ENCODE measurements around the gene TSPAN9.
A peak's percentile ranks its signal among the peaks of the same experiment; 100 is the strongest.

TSPAN9 gene

DNA sequence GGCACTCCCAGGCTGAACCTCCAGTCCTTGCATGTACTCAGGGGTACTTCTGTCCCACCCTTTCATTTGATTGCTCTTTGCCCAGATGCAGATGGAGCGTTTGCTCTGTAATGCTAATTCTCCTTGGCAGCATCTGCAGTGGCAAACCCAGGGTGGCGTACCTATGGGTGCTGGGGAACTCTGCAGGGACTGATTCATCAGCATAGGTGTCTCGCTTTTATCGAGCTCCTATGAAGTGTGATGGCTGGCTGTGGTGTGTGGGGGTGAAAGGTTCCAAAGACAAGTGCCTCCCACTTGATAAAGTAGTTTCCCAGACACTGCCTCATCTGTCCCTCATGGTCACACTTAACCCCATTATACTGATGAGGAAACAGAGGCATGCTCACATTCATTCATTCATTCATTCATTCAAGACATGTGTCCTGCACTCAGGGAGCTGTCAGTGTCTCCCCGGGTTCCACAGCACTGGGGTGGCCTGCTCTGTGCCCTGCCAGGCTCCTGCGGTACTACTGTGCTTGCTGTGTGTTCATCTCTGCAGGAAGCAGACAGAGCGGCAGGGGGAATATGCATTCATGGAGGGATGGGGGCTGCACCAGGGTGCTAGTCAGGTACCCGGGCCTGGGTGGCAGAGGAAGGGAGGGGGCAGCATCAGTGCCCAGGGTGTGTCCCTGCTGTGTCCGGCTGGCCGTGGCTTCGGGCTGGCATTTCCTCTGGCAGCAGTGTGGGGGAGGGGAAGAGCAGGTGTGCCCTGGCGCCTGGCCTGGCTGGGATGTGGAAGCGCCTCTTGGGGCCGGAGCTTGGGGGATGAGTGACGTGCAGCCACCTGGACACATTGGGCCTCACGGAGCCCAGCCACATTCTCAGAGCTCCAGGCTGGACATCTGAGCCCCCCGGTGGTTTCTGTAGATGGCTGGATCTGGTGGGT, 110.9 kb downstream of the TSPAN9 start:
- DNase-seq (ENCODE audit: low spot score) = no peak

DNA sequence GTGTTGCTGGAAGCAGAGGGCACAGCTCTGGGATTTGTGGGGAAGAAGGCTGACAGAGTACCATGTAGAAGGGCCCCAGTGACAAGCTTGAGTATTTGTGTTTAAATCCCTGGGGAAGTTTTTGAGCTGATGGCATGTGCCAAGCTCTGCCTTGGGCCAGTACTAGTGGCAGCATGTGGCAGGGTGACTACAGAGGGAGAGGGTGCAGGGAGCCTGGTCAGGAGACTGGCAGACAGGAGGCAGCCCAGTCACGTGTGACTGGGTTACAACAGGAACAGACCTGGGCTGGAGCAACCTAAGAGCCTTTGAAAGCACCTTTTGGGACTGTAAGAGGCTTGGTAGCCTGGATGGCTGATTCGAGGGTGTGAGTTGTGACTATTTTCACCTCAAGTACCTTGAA, 112.1 kb downstream of the TSPAN9 start:
- no peak for DNase-seq (ENCODE audit: low spot score)

DNA sequence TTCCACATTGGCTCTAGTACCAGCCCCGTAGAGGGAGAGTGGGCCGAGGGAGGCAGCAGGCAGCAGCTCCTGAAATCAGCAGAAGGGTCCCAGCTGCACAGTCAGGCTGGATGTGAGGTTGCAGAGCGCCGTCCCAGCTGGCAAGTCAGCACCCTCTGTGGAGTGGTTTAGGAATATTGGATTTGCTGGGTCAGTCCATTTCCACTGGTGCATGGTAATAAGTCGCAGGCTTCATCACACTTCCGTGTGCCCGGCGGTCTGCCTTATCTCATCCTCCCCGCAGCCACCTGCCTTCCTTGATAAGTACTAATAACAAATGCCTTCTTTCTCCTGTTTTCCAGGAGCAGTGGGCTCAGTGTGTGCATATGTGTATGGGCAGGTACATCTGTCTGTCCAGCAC, 112.9 kb downstream of the TSPAN9 start:
- DNase-seq (ENCODE audit: low spot score) = no peak

- DNase-seq (ENCODE audit: low spot score) = no peak
Observed at GRCh38 chr12:3191450-3191849, 114.3 kb downstream of the TSPAN9 start.

- no peak for DNase-seq (ENCODE audit: low spot score)
Observed at GRCh38 chr12:3192221-3192620, 115.0 kb downstream of the TSPAN9 start.

- no peak for DNase-seq (ENCODE audit: low spot score)
Observed at GRCh38 chr12:3193131-3193530, 116.0 kb downstream of the TSPAN9 start.

- no peak for DNase-seq (ENCODE audit: low spot score)
Observed at GRCh38 chr12:3193755-3194154, 116.6 kb downstream of the TSPAN9 start.

DNA sequence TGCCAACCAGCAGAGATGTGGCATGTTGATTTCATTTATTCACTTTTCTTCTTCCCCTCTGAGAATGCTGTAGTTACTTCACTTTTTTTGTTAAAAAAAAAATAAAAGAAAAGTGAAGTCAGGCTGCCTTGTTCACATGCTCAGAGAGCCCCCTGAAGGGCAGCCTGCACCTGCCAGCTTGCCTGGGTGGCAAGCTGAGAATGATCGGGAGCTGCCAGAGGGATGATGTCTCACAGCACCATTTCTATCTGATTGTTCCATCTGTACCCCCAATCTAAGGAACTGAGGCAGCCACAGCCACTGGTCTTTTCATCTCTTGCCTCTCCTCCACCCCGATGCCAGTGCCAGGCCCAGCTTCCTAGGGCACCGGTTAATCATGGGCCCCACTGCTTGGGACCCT, 118.2 kb downstream of the TSPAN9 start:
- no peak for DNase-seq (ENCODE audit: low spot score)

- no peak for DNase-seq (ENCODE audit: low spot score)
Observed at GRCh38 chr12:3195859-3196483, 118.8 kb downstream of the TSPAN9 start.

DNA sequence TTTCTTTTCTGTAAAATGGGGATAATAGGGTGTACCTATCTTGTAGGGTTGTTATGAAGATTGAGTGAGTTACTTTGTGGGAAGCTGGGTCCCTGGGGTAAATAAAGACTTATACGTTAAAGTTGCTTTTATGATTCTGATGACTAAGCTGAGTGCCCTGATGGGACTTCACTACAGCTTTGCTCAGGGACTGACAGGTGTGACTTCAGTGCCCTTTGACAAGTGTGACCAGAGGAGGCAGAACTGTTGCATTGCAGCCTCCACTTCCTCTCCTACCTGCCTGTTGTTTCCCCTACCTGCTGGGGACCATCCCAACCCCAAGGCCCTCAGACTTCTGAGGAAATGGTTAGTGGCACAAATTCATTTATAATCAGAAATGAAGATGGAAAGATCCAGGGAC, 119.3 kb downstream of the TSPAN9 start:
- no peak for DNase-seq (ENCODE audit: low spot score)

DNA sequence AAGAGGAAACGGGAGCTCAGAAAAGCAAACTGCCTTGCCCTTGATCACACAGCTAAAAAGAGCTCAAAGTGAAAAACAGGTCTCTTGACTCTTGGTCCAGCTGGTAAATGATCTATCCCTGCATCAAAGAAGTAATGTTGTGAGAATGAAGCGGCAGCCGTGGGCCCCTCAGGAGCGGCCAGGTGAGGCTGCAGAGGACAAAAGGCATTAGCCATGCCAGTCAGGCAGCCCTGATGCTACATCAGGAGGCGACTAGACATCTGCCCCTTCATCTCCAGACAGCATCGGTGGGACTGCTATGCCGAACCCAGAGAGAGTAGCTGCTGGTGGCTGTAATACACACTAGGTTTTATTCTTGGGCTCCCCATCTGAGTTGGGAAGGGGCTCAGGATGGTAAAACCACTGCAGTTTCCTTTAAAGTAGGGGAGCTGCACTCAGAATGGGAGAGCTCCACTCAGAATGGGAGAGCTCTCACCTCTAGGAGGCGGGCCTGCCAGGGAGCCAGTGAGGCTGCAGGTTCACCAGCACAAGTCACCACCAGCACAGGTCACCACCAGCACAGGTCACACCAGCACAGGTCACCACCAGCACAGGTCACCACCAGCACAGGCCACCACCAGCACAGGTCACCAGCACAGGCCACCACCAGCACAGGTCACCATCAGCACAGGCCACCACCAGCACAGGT, 120.1 kb downstream of the TSPAN9 start:
- no peak for DNase-seq (ENCODE audit: low spot score)

DNA sequence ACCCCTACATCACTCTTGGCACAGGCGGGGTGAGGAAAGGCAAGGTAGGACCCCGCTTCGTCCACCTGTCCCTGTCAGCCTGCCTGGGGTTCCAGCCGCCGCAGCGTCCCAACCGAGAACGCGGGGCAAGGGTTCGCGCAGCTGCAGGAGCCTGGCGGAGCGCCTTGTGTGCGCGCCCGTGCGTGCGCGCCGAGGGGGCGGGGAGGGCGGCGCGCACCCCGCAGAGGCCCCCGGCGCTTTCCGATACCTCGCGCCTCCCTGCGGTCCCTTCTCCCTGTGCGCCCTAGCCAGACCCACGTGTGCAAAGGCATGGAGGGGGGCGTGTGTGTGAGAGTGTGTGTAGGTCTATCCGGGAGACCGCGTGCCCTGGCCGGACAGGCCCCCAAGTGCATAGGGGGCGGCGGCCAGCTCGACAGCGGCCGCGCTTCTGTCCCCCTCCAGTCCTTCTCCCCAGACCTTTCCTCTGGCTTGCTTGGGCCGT, 122.4 kb downstream of the TSPAN9 start:
- no peak for DNase-seq (ENCODE audit: low spot score)

GRCh38 chr12:3200032-3200617, 122.9 kb downstream of the TSPAN9 start:
- peak; percentile 88 for DNase-seq (ENCODE audit: low spot score)

DNA sequence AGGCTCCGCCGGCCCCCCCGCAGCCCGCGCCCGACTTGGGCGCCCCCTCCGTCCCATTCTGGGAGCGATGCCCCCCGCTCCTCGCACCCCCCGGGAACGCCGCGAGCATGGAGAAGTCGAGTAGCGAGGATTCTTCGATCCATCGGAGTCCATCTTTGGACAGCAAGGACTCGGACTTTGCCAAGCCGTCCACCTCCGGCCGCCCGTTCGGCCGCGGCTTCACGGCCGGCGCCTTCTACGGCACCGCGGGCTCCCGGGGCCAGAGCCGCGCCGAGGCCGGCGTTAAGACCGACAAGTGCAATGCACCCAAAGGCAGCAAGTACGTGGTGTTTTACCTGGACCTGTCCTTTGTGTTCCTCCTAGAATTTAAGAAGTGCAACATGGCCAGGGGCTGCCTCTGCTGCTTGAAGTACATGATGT, 123.6 kb downstream of the TSPAN9 start:
- DNase-seq (ENCODE audit: low spot score) = no peak

- DNase-seq (ENCODE audit: low spot score) = no peak
Observed at GRCh38 chr12:3201339-3202051, 124.3 kb downstream of the TSPAN9 start.

DNA sequence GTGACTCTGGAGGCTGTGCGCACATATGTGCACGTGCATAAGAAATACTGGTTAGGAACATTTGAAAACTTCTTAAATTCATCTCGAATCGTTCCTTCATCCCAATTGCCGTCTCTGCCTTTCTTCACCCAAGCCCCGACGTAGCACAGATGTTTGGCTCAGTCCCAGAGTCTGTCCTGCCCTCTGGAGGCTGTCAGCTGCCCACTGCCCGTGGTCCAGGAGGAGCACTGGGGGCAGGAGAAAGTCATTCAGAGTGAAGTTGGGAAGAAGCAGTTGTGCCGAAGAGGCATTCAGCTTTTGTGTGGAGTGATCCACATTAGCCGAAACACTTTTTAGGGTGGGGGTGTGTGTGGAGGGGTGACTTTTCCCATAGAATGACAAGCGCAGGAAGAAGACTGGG, 124.9 kb downstream of the TSPAN9 start:
- no peak for DNase-seq (ENCODE audit: low spot score)

- DNase-seq (ENCODE audit: low spot score) = peak; percentile 83
Observed at GRCh38 chr12:3202734-3203446, 125.7 kb downstream of the TSPAN9 start.

DNA sequence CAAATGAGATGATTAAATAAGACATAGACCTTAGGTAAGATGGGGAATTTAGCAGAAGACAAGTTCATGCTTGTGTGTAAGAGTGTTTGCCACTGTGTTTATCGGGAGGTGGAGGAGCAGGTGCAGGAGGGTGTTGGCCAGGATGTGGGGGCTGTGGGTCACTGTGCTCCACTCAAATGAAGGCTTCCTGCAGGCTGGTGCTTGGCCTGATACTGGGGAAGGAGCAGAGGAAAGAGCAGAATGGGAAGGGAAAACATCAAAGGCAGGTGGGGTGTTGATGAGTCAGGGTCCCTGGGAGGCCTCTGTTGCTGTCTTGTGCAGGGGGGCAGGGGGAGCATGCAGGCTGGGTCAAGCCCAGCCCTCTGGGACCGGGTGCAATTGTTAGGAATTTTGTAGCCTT, 126.5 kb downstream of the TSPAN9 start:
- no peak for DNase-seq (ENCODE audit: low spot score)

DNA sequence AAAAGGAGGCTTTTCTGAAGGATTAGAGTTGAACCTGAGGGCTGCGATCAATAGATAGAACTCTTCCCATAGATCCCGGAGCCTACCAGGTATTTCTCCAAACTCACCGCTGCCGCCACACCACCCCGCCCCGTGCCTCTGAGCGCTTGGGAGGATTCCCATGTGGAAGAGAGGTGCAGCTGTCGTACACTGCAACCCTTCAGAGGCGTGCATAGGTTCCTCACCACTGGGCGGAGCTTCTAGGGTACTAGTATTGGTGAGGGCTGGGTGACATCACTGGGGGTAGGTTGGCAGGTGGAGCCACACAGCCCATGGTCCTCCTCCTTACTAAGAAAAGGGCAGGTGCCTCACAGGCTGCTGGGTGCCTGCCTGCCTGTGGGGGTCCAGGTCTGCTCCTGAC, 127.0 kb downstream of the TSPAN9 start:
- no peak for DNase-seq (ENCODE audit: low spot score)

DNA sequence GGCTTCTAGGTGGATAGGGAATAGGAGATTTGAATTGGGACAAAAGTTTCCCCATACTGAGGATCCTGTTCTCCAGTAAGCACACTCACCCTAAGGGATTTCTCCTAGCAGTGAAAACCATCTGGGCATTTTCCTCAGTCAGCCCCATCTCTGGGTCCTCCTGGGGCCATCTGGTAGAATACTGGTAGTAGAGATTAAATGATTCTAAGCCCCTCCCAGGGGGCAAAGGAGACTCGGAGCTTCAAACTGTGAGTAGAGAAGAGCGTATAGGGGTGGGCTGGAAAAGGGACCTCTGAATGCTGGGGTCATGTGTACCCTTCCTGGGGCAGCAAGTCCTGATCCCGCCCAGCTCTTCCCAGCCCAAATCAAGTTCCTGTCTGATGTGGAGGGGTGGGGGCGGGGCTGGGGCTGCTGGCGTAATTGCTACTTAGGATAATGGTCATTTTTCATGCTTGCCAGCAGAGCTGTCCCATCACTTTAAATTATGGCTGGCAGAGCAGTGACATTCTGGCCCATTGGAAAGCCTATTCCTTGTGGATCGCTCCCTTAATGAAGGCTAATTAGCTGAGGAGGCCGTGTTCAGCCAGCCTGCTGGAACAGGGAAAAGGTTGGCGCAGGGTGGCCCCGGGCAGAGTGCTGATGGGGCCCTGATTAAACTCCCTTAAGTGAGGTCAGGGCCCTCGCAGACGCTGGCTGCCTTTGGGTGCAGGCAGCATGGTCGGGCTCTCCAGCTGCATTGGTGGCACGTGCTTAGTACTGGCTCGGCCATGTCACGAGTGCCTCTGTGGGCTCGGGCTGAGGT, 127.8 kb downstream of the TSPAN9 start:
- DNase-seq (ENCODE audit: low spot score) = no peak

Measured in left forelimb (tissue), 1 donor.